Suprapubic skin (tissue), 4 donors: Measurements from ENCODE around the gene STK40.

ENCODE experiments used
- EP300 ChIP-seq: sonication (generic); formaldehyde crosslinking; IDR thresholded peaks from one replicate; pipeline ENCODE4 v1.6.1; 2017; ENCODE audit warnings: antibody characterized with exemption
- POLR2A ChIP-seq, 2 donors: fragments of 450-650 bp; IDR thresholded peaks; one replicate each; pipeline ENCODE4 v1.6.1; 2017; ENCODE audit warnings: antibody characterized with exemption in 2 of 2, mild to moderate bottlenecking in 2 of 2, moderate library complexity in 2 of 2
- POLR2AphosphoS5 ChIP-seq, 3 donors: sonication (generic); formaldehyde crosslinking; IDR thresholded peaks; one replicate each; pipeline ENCODE4 v1.6.1; 2017; ENCODE audit warnings: antibody characterized with exemption in 3 of 3
- TF ChIP-seq, protein P1 (sequence below), 2 donors: fragments of 200-600 bp in 1 of 2; fragments of 450-650 bp in 1 of 2; sonication (generic) in 1 of 2; IDR thresholded peaks; one replicate each; pipeline ENCODE4 v1.5.1; 2016 to 2019; ENCODE audit warnings: antibody characterized with exemption in 2 of 2, mild to moderate bottlenecking in 1 of 2, moderate library complexity in 1 of 2

DNA sequence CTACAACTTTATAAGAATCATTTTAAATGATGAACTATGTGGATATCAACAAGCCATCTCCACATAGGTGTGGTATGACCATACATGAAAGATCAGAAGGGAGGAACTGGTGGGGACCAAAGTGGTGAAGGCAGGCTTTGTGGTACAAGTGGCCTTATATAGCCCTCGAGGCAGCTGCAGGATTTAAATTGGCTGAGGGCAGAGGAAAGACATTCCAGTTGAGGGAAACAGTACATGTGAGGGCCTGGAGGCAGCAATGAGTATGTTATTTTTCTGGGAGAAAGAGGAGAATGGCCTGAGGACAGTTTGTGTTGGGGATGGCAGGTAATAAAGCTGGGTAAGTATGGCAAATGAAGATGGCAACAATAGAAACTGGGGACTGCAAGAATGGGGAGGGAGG is 47.4 kb upstream of the STK40 start:
- TF ChIP-seq POLR2A (IDR thresholded peaks at IDR 0.05) (no peak), POLR2AphosphoS5 (IDR thresholded peaks at IDR 0.05) (no peak), EP300 (no peak)
- TF ChIP-seq, protein P1, sequence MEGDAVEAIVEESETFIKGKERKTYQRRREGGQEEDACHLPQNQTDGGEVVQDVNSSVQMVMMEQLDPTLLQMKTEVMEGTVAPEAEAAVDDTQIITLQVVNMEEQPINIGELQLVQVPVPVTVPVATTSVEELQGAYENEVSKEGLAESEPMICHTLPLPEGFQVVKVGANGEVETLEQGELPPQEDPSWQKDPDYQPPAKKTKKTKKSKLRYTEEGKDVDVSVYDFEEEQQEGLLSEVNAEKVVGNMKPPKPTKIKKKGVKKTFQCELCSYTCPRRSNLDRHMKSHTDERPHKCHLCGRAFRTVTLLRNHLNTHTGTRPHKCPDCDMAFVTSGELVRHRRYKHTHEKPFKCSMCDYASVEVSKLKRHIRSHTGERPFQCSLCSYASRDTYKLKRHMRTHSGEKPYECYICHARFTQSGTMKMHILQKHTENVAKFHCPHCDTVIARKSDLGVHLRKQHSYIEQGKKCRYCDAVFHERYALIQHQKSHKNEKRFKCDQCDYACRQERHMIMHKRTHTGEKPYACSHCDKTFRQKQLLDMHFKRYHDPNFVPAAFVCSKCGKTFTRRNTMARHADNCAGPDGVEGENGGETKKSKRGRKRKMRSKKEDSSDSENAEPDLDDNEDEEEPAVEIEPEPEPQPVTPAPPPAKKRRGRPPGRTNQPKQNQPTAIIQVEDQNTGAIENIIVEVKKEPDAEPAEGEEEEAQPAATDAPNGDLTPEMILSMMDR (IDR thresholded peaks at IDR 0.05) = no peak
